ENCODE data around the gene SLC22A25.
"Not testable (repeated sequence)": the region's sequence is repeated elsewhere in the genome, so short reads cannot be mapped to it uniquely, and the experiment has no call there.

Gene SLC22A25

GRCh38 chr11:63243533-63243932 lies at the start of gene SLC22A25:
Gene SLC22A25 (minus strand): TSS chr11:63243599. CDS start chr11:63229652, 13,947 bp downstream.
- DNase-seq: no peak

- DNase-seq: no peak
These were observed 46.9 kb upstream of the SLC22A25 start for GRCh38 chr11:63290285-63290684.

GRCh38 chr11:63289658-63290057 lies 46.3 kb upstream of the SLC22A25 start:
- no peak for DNase-seq

GRCh38 chr11:63282579-63282978 lies 39.2 kb upstream of the SLC22A25 start:
- no peak for DNase-seq

DNA sequence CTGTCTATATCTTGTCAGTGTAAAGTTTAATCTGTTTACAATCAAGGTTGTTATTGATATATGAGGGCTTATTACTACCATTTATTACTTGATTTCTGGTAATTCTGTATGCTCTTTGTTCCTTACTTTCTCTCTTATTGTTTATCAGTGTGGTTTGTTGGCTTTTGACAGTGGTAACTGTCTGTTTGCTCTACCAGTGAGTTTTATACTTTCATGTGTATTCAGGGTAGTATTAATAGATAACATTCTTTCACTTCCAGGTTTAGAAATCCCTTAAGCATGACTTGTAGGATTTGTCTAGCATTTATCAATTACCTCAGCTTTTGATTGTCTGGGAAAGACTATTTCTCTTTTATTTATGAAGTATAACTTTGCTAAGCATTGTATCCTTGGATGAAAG lies 37.5 kb upstream of the SLC22A25 start:
- DNase-seq: no peak

DNA sequence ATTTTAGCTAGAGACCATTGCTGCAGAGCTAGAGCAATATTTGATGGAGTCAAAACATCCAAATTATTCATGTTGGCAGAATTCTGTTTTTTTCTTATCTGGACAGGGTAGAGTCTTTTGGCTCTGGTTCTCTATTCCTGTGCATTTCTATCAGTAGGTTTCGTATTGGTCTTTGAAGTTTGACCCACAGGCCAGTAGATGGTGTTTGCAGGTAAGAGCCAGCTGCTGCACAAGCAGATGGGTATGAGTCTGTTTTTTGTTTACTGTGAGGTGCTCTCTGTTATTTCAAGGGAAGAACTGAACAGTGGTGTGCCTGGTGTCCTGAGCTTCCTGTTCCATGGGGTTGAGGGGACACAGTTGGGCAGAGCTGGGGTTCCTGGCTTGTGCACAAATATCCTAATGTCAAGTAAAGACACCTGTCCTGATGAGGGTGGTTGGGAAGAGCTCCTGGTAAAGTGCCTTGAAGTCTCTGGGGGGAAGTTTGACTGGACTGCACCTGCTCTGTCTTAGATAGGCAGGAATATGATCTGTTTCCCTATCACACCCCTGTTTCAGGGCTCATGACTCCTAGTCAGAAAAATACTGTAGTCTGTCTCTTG lies 34.0 kb upstream of the SLC22A25 start:
- no peak for DNase-seq

DNA sequence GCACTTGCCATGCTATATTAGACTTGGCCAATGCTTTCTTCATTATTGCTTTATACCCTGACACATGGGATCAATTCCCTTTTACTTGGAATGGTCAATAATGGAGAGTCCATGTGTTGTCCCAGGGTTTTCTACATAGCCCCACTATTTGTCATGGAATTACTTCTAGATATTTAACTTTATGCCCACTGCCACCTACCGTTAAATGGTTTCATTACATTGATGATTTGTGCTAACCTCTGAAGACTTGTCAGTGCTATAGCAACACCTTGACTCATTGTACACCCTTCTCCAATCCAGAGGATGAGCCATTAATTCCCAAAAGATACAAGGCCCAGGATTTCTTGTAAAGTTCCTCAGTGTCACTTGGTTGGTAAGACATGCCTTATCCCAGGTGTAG lies 31.4 kb upstream of the SLC22A25 start:
- DNase-seq: no peak

DNA sequence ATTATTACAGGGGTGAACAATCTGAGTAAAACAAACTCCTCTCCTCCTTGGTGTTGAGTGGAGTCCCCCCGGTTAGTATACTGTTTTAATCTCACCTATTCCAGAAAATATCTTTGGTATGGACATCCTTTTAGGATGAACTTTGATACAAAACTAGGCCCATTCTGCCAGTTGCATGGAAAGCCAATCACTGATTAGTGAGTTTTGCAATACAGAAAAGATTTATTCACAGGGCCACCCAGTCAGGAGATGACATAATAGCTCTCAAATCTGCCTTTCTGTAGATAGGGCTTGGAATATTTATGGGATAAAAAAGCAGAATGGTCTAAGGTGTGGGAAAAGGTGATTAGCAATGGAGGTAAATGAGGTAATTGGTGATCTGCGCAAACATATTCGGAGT lies 30.3 kb upstream of the SLC22A25 start:
- no peak for DNase-seq

- no peak for DNase-seq
These were observed 19.1 kb upstream of the SLC22A25 start for GRCh38 chr11:63262547-63262946.

DNA sequence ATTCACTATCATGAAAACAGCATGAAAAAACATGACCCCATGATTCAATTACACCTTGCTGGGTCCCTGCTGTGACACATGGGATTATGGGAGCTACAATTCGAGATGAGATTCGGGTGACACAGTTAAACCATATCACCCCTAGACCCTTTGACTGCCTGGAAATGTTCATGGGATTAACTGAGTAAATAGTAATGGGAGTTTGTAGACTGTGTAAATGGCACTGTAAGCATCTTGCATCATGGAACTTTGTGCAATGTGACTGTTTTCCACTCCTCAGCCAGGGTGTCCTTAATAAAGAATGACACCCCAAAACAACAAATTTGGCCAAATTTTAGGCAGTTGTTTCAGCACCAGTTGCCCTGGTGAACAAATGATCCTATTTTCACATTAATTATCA lies 7.9 kb upstream of the SLC22A25 start:
- no peak for DNase-seq

GRCh38 chr11:63250162-63251050 lies 7.0 kb upstream of the SLC22A25 start:
- no peak for DNase-seq

- no peak for DNase-seq
These were observed 5.6 kb upstream of the SLC22A25 start for GRCh38 chr11:63248966-63249365.

DNA sequence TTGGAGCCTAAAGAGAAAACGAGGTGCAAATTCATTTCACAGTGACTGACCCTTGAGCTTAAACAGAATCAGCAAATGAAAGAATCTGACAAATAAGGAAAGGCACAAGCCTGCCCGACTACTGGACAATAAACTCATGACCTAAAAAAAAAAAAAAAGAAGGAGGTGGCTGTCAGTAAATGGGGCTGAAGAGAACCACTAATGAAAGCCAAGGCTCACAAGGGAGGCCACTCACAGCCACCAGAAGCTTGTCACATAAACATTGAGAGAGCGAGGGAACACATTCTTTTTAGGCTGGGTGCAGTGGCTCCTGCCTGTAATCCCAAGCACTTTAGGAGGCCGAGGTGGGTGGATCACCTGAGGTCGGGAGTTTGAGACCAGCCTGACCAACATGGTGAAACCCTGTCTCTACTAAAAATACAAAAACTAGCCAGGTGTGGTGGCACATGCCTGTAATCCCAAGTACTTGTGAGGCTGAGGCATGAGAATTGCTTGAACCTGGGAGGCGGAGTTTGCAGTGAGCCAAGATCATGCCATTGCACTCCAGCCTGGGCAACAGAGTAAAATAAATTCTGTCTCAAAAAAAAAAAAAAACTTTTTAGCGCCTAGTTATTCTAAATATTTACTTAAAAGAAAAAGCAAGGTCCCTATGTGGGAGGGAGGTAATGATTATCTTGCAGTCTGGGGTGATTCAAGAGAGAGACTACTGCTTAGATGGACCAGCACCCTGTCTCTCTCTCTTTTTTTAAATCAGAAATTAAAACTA lies 4.0 kb upstream of the SLC22A25 start:
- DNase-seq: not testable (repeated sequence)

DNA sequence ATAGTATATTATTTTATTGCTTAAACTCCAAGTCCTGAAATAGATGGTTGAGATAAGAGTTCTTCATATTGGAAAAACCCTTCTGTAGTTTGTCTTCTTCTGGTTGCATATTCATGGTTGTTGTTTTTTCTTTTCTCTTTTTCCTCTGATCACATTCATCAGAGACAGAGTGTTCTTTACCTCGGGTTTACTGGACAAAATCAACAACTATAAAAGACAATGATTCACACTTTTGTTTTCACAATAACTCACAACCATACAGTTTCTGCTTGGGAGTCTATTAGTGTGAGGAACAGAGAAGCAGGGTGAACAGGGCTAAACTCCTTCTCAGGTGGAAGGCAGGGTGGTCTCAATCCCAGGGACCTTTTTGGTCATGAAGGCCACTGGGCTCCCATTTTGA lies 2.6 kb upstream of the SLC22A25 start:
- DNase-seq: no peak

- no peak for DNase-seq
These were observed 1.5 kb upstream of the SLC22A25 start for GRCh38 chr11:63244862-63245261.

- no peak for DNase-seq
These were observed 1.2 kb downstream of the SLC22A25 start for GRCh38 chr11:63242089-63242781.

DNA sequence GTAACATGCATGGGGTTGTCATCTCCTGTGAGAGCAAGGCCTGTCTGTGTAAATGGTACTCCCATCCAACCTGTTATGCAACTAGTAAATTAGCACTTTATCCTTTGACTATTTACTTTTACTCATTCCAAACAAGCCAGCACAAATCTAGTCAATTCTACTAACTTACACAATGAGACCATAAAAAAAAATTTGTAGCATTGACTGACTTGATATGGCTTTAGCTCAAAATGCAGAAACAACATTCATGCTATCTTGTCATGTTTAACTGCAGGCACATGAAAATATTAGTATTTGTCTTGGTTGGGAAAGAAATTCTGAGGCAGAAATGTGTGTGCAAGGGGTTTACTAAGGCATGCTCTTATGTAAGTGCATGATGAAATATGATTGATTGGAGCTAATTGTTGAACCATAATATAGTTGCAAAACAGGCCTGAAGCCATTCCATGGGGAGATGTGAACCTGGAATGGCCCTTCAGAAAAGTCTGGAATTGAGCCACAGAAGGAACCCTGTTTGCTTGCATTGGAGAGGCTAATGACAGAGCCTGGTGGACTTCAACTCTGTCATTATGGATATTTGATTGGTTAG lies 2.5 kb downstream of the SLC22A25 start:
- no peak for DNase-seq

DNA sequence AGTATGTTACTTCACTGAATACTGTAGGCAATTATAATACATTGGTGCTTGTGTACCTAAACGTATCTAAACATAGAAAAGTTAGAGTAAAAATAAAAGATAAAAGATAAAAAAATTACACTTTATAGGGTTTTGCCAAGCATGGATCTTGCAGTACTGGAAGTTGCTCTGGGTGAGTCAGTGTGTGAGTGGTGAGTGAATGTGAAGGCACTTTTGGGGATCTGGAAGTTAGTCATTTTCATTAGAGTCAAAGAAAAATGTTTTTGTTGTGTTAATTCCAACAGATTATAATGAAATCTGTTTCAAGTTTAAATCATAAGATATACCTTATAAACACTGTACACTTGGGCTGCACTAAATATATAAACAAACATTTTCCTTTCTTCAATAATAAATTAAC lies 3.3 kb downstream of the SLC22A25 start:
- no peak for DNase-seq

- DNase-seq: no peak
These were observed 4.1 kb downstream of the SLC22A25 start for GRCh38 chr11:63239254-63239653.

DNA sequence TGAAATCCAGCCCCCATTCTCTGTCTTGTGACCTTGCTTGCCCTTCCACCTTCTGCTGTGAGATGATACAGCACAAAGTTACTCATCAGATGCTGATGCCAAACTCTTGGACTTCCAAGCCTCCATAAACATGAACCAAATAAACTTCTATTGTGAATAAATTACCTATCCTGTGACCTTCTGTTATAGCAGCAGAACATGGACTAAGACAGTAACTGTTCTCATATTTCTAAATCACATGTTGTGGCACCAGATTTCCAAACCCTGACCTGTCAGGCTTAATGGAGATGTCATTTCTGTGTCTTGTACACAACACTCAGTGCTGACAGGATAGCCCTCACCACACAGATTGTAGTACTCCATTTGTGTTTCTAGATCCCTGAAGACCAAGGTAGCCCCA lies 6.0 kb downstream of the SLC22A25 start:
- no peak for DNase-seq

DNA sequence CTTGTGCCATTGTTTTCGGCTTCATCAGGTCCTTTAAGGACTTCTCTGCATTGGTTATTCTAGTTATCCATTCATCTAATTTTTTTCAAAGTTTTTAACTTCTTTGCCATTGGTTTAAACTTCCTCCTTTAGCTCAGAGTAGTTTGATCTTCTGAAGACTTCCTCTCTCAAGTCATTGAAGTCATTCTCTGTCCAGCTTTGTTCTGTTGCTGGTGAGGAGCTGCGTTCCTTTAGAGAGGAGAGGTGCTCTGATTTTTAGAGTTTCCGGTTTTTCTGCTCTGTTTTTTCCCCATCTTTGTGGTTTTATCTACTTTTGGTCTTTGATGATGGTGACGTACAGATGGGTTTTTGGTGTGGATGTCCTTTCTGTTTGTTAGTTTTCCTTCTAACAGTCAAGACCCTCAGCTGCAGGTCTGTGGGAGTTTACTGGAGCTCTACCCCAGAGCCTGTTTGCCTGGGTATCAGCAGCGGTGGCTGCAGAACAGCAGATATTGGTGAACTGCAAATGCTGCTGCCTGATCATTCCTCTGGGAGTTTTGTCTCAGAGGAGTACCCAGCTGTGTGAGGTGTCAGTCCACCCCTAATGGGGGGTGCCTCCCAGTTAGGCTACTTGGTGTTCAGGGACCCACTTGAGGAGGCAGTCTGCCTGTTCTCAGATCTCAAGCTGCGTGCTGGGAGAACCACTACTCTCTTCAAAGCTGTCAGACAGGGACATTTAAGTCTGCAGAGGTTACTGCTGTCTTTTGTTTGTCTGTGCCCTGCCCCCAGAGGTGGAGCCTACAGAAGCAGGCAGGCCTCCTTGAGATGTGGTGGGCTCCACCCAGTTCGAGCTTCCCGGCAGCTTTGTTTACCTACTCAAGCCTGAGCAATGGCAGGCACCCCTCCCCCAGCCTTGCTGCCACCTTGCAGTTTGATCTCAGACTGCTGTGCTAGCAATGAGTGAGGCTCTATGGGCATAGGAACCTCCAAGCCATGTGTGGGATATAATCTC lies 7.6 kb downstream of the SLC22A25 start:
- DNase-seq: not testable (repeated sequence)

Measured in activated CD8-positive, alpha-beta memory T cell treated with anti-CD3 and anti-CD28 coated beads for 24 hours (primary cell).